PC-3 (cell line): ENCODE results near the gene DVL1.

Source experiments
- EZH2 ChIP-seq: fragments of 300-600 bp; sonication (generic); IDR thresholded peaks from one replicate; pipeline ENCODE4 v1.6.1; 2017; ENCODE audit warnings: antibody characterized with exemption, mild to moderate bottlenecking, low read length; ENCODE audit not compliant: unreplicated experiment
- TF ChIP-seq, protein P1 (sequence below): fragments of 300-600 bp; sonication (generic); conservative IDR thresholded peaks from 2 replicates; pipeline ENCODE4 v1.5.1; 2017; ENCODE audit warnings: antibody characterized with exemption, low read depth, mild to moderate bottlenecking, low read length

DNA sequence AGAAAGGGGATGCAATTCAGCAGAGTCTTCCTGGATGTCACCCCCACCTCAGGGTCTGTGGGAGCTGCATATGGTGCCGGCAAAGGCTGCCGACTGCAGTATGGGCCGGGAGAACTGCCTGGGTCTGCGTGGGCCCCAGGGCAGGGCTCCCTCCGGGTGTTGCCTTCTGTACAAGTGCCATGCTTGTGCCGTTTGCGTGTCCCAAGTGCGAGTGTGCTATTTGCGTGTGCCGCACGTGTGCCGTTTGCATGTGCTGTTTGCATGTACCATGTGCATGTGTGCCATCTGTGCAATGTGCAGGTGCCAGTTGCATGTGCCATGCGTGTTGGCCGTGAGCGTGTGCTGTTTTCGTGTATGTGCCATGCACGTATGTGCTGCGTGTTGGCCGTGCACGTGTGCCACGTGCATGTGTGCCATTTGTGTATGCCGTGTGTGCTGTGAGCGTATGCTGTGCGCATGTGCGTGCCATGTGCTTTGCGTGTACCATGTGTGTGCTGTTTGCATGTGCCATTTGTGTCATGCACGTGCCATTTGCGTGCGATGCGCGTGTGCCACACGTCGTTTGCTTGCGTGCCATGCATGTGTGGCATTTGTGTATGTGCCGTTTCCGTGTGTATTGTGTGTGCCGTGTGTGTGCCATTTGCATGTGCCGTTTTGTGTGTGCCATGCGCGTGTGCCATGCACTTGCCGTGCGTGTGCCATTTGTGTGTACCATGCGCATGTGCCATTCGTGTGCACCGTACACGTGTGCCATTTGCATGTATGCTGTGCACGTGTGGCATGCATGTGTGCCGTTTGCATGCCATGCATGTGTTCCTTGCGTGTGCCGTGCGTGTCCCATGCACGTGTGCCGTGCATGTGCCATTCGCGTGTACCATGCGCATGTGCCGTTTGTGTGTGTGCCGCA is 19.7 kb downstream of the DVL1 start:
- TF ChIP-seq, protein P1, sequence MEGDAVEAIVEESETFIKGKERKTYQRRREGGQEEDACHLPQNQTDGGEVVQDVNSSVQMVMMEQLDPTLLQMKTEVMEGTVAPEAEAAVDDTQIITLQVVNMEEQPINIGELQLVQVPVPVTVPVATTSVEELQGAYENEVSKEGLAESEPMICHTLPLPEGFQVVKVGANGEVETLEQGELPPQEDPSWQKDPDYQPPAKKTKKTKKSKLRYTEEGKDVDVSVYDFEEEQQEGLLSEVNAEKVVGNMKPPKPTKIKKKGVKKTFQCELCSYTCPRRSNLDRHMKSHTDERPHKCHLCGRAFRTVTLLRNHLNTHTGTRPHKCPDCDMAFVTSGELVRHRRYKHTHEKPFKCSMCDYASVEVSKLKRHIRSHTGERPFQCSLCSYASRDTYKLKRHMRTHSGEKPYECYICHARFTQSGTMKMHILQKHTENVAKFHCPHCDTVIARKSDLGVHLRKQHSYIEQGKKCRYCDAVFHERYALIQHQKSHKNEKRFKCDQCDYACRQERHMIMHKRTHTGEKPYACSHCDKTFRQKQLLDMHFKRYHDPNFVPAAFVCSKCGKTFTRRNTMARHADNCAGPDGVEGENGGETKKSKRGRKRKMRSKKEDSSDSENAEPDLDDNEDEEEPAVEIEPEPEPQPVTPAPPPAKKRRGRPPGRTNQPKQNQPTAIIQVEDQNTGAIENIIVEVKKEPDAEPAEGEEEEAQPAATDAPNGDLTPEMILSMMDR = no peak
- TF ChIP-seq EZH2 = no peak
